Thyroid gland (tissue), 4 donors: ENCODE measurements around the gene NAE1.

ENCODE experiments used
- CTCF ChIP-seq, 6 experiments: fragments of 200-600 bp in 3 of 6; fragments of 450-650 bp in 3 of 6; sonication (generic) in 3 of 6; IDR thresholded peaks; one replicate each; pipeline ENCODE4 v1.5.1; 2016 to 2019; ENCODE audit warnings: antibody characterized with exemption in 6 of 6, mild to moderate bottlenecking in 2 of 6, inconsistent platforms in 1 of 6, moderate library complexity in 1 of 6
- POLR2A ChIP-seq, 2 donors: fragments of 450-650 bp; IDR thresholded peaks; one replicate each; pipeline ENCODE4 v1.6.1; 2017; ENCODE audit warnings: antibody characterized with exemption in 2 of 2, mild to moderate bottlenecking in 2 of 2, moderate library complexity in 1 of 2

- TF ChIP-seq CTCF (IDR thresholded peaks at IDR 0.05) (no peak), POLR2A (IDR thresholded peaks at IDR 0.05) (no peak)
Measured at GRCh38 chr16:66851166-66851964, 20.6 kb upstream of the NAE1 start.
